Uterus (tissue), 4 donors: Measurements from ENCODE around the gene SCAF11. TPM values are rescaled to one million over a fixed set of nuclear protein-coding genes. Genes with fewer than 3 reads are reported as not detected.

Experiments
- DNase-seq, 2 donors: peaks; one replicate each; pipeline ENCODE4 v3.0.0-alpha.2; 2019 to 2020
- H3K27ac ChIP-seq, 2 donors: fragments of 200-600 bp; sonication (generic); 1 replicate in 1 of 2; 2 replicates in 1 of 2; pipeline ENCODE4 v1.5.1; 2016 to 2018
- H3K27me3 ChIP-seq, 2 donors: fragments of 200-600 bp; sonication (generic); one replicate each; pipeline ENCODE4 v1.5.1; 2018 to 2019; ENCODE audit warnings: control low read depth in 1 of 2
- H3K36me3 ChIP-seq, 2 donors: fragments of 200-600 bp; sonication (generic); one replicate each; pipeline ENCODE4 v1.5.1; 2019; ENCODE audit warnings: control low read depth in 1 of 2
- H3K4me1 ChIP-seq, 2 donors: fragments of 200-600 bp; sonication (generic); one replicate each; pipeline ENCODE4 v1.5.1; 2018 to 2019; ENCODE audit warnings: control low read depth in 1 of 2
- H3K4me3 ChIP-seq, 2 donors: fragments of 200-600 bp; sonication (generic); 1 replicate in 1 of 2; 2 replicates in 1 of 2; pipeline ENCODE4 v1.5.1; 2018 to 2019; ENCODE audit warnings: mild to moderate bottlenecking in 1 of 2
- H3K9me3 ChIP-seq, 2 donors: fragments of 200-600 bp; sonication (generic); one replicate each; pipeline ENCODE4 v1.5.1; 2019; ENCODE audit warnings: control low read depth in 1 of 2
- POLR2A ChIP-seq, 2 donors: fragments of 450-650 bp; IDR thresholded peaks; one replicate each; pipeline ENCODE4 v1.6.1; 2016; ENCODE audit warnings: antibody characterized with exemption in 2 of 2, mild to moderate bottlenecking in 1 of 2, moderate library complexity in 1 of 2
- intact Hi-C: fragments of 100-400 bp; cut with DNase I; formaldehyde crosslinking; loops from one replicate; pipeline ENCODE4 v1.15.1; 2023; ENCODE audit warnings: low total_unique reads
- total RNA-seq, 4 donors: library from RNA; depleted of rRNA in 3 of 4; stranded (reverse); fragments of >200 nt in 3 of 4; gene quantifications; one replicate each; pipeline versions ENCODE4 v1.1.0 to v1.2.4, GENCODE V29; 2014 to 2023
- TF ChIP-seq, protein P1 (sequence below), 4 experiments: fragments of 200-600 bp in 2 of 4; fragments of 450-650 bp in 2 of 4; sonication (generic) in 2 of 4; IDR thresholded peaks; one replicate each; pipeline ENCODE4 v1.5.1; 2016 to 2019; ENCODE audit warnings: antibody characterized with exemption in 4 of 4, mild to moderate bottlenecking in 2 of 4, moderate library complexity in 1 of 4
- donor health status: DM: yes; HTN: yes; CAD: no.

Gene SCAF11
- total RNA-seq, 4 donors from 2014 or later = 127 to 207 (median 170) TPM

GRCh38 chr12:45915405-45915804 lies 75.0 kb downstream of the SCAF11 start:
- H3K9me3 ChIP-seq = no peaks in the 10 kb centered on the region
- no peak for DNase-seq
- no peaks in the 10 kb centered on the region for H3K27me3 ChIP-seq
- intact Hi-C loops = no loop called here
- TF ChIP-seq, protein P1, sequence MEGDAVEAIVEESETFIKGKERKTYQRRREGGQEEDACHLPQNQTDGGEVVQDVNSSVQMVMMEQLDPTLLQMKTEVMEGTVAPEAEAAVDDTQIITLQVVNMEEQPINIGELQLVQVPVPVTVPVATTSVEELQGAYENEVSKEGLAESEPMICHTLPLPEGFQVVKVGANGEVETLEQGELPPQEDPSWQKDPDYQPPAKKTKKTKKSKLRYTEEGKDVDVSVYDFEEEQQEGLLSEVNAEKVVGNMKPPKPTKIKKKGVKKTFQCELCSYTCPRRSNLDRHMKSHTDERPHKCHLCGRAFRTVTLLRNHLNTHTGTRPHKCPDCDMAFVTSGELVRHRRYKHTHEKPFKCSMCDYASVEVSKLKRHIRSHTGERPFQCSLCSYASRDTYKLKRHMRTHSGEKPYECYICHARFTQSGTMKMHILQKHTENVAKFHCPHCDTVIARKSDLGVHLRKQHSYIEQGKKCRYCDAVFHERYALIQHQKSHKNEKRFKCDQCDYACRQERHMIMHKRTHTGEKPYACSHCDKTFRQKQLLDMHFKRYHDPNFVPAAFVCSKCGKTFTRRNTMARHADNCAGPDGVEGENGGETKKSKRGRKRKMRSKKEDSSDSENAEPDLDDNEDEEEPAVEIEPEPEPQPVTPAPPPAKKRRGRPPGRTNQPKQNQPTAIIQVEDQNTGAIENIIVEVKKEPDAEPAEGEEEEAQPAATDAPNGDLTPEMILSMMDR (IDR thresholded peaks at IDR 0.05) = no peak
- no peak for TF ChIP-seq POLR2A (IDR thresholded peaks at IDR 0.05)
- no peak overlapping the region for H3K27ac ChIP-seq
- H3K4me1 ChIP-seq = no peaks in the 10 kb centered on the region
- no peak overlapping the region for H3K4me3 ChIP-seq
- no peaks in the 10 kb centered on the region for H3K36me3 ChIP-seq

- H3K4me1 ChIP-seq = no peaks in the 10 kb centered on the region
- intact Hi-C loops = no loop called here
- TF ChIP-seq POLR2A (IDR thresholded peaks at IDR 0.05) = no peak
- TF ChIP-seq, protein P1 (IDR thresholded peaks at IDR 0.05) = no peak
- DNase-seq = no peak
- no peaks in the 10 kb centered on the region for H3K27me3 ChIP-seq
- no peak overlapping the region for H3K27ac ChIP-seq
- no peaks in the 10 kb centered on the region for H3K36me3 ChIP-seq
- H3K9me3 ChIP-seq = no peaks in the 10 kb centered on the region
- H3K4me3 ChIP-seq = no peak overlapping the region
Measured at GRCh38 chr12:45914090-45914489, 76.3 kb downstream of the SCAF11 start.

- H3K27ac ChIP-seq = no peak overlapping the region
- H3K36me3 ChIP-seq = no peaks in the 10 kb centered on the region
- H3K9me3 ChIP-seq = no peaks in the 10 kb centered on the region
- no peaks in the 10 kb centered on the region for H3K27me3 ChIP-seq
- H3K4me3 ChIP-seq = no peak overlapping the region
- no peaks in the 10 kb centered on the region for H3K4me1 ChIP-seq
- TF ChIP-seq, protein P1 (IDR thresholded peaks at IDR 0.05) = no peak
- TF ChIP-seq POLR2A (IDR thresholded peaks at IDR 0.05) = no peak
- intact Hi-C loops = no loop called here
- no peak for DNase-seq
Measured at GRCh38 chr12:45913631-45914030, 76.7 kb downstream of the SCAF11 start.

DNA sequence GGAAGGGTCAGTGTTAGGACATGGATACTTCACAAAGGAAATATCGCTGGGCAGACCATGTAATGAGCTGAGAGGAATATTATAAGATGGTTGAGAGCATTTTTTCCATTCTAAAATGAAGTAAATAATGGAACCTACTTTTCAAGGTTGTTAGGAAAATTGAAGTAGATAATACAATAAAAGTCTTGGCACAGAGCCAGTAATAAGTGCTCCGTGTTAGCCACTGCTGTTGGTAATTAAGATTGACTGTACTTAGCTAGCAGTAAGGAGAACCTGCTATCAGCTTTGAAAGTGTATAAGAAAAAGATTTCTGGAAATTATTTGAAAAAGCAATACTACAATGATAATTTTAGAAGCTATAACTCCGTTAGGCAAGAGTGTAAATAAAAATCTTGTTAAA lies 77.6 kb downstream of the SCAF11 start:
- Histone ChIP-seq H3K9me3 (no peaks in the 10 kb centered on the region), H3K36me3 (no peaks in the 10 kb centered on the region), H3K27ac (no peak overlapping the region), H3K4me1 (no peaks in the 10 kb centered on the region), H3K27me3 (no peaks in the 10 kb centered on the region), H3K4me3 (no peak overlapping the region)
- no peak for DNase-seq
- TF ChIP-seq, protein P1 (IDR thresholded peaks at IDR 0.05) = no peak
- TF ChIP-seq POLR2A (IDR thresholded peaks at IDR 0.05) = no peak
- intact Hi-C loops = no loop called here

DNA sequence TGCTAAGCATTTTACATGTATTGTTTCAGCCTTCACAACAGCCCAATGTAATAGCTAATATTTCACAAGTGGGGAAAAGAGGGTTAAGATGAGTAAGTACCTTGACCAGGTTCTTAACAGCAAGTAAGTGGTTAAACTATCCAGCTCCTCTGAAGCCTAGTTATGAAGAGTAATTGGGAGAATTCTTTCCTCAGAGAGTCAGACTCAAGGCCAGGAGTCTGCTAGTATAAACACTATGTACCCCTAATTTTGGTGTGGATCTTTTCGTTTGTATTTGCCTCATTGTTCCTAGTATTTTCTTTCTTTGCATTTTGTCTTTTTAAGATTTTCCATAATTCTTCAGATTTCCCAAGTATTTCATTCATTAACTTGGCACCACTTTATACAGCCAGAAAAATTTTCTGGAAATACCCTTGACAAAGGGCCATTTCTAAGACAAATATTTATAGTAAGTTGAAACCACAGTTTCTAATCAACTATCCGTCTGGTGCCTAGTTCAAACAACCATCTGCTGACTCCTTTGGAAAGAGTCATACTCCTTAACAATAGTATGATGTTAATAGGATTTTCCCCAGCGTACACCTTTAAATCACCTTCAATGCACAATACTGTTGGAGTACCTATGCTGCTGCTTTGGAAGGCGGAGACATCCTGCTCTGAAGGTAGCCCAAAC lies 81.2 kb downstream of the SCAF11 start:
- no peaks in the 10 kb centered on the region for H3K36me3 ChIP-seq
- H3K4me1 ChIP-seq = no peaks in the 10 kb centered on the region
- H3K27ac ChIP-seq = no peak overlapping the region
- H3K9me3 ChIP-seq = no peaks in the 10 kb centered on the region
- H3K27me3 ChIP-seq = no peaks in the 10 kb centered on the region
- no peak for TF ChIP-seq POLR2A (IDR thresholded peaks at IDR 0.05)
- TF ChIP-seq, protein P1 (IDR thresholded peaks at IDR 0.05) = no peak
- no peak overlapping the region for H3K4me3 ChIP-seq
- DNase-seq = no peak
- intact Hi-C loops = no loop called here
